HEK293T (cell line): ENCODE results near the gene MPPE1.

ENCODE experiments used
- BHLHE40 ChIP-seq: fragments of 450-650 bp; IDR thresholded peaks from 2 replicates; pipeline ENCODE4 v1.6.1; 2016; ENCODE audit warnings: mild to moderate bottlenecking, moderate library complexity, borderline replicate concordance
- ELF4 ChIP-seq: fragments of 450-650 bp; IDR thresholded peaks from 2 replicates; pipeline ENCODE4 v1.6.1; 2017; ENCODE audit warnings: antibody characterized with exemption
- FOXA1 ChIP-seq: fragments of 450-650 bp; IDR thresholded peaks from 2 replicates; pipeline ENCODE4 v1.6.1; 2016; ENCODE audit warnings: mild to moderate bottlenecking
- FOXK2 ChIP-seq: fragments of 450-650 bp; IDR thresholded peaks from 2 replicates; pipeline ENCODE4 v1.6.1; 2016; ENCODE audit warnings: mild to moderate bottlenecking
- FOXM1 ChIP-seq: fragments of 450-650 bp; IDR thresholded peaks from 2 replicates; pipeline ENCODE4 v1.6.1; 2017; ENCODE audit warnings: mild to moderate bottlenecking, borderline replicate concordance
- HDGF ChIP-seq: fragments of 450-650 bp; IDR thresholded peaks from 2 replicates; pipeline ENCODE4 v1.6.1; 2017; ENCODE audit warnings: antibody characterized with exemption, borderline replicate concordance
- L3MBTL2 ChIP-seq: fragments of 450-650 bp; conservative IDR thresholded peaks from 2 replicates; pipeline ENCODE4 v1.6.1; 2016; ENCODE audit warnings: mild to moderate bottlenecking
- LEF1 ChIP-seq: fragments of 450-650 bp; IDR thresholded peaks from 2 replicates; pipeline ENCODE4 v1.6.1; 2017; ENCODE audit warnings: mild to moderate bottlenecking, borderline replicate concordance
- NFRKB ChIP-seq: fragments of 450-650 bp; IDR thresholded peaks from 2 replicates; pipeline ENCODE4 v1.6.1; 2016; ENCODE audit warnings: mild to moderate bottlenecking, moderate library complexity
- PKNOX1 ChIP-seq: fragments of 450-650 bp; IDR thresholded peaks from 2 replicates; pipeline ENCODE4 v1.6.1; 2016
- SP1 ChIP-seq: fragments of 450-650 bp; IDR thresholded peaks from 2 replicates; pipeline ENCODE4 v1.6.1; 2017
- SUZ12 ChIP-seq: fragments of 450-650 bp; IDR thresholded peaks from 2 replicates; pipeline ENCODE4 v1.6.1; 2016; ENCODE audit warnings: mild to moderate bottlenecking
- TARDBP ChIP-seq: fragments of 450-650 bp; IDR thresholded peaks from 2 replicates; pipeline ENCODE4 v1.6.1; 2016

GRCh38 chr18:11850821-11851145 is 57.3 kb downstream of the MPPE1 start:
- TF ChIP-seq L3MBTL2 (no peak), SP1 (no peak), TARDBP (no peak), ELF4 (no peak), FOXM1 (no peak), NFRKB (no peak), BHLHE40 (no peak), LEF1 (no peak), FOXA1 (no peak), SUZ12 (no peak), FOXK2 (no peak), HDGF (no peak), PKNOX1 (no peak)
